ENCODE measurements around the gene PDE4B.
A peak's percentile ranks its signal among the peaks of the same experiment; 100 is the strongest.

The PDE4B gene

DNA sequence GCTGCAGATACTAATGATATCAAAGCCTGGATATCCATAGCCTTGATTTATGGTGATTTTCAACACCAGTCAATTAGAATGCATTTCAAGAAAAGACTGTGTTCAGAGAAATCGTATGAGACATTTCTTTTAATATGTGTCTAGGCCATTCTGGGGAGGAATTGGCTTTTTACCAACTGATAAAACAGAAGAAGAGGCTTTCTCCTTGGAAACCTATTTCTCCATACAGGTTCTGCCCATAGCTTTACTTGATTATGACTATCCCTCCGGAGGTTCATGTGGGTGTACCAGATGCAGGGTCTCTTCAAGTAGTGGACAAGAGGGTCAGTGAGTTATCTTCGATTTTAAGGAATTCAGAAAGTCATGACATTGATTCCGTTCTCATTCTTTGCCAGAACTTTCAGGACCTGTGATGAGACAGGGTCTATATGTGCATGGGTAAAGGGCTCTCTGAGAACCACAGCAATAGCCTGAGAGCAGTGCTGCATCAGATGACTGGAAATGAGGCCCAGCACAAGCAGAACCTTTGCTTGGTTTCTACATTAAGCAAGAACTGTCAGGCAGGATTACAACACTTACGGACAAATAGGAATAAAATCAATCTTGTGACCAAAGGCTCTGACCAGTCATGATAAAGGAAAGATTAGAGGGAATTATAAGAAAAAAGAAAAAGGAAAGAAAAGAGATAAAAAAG lies 477.6 kb downstream of the PDE4B start:
- DNase-seq = peak; percentile 91

DNA sequence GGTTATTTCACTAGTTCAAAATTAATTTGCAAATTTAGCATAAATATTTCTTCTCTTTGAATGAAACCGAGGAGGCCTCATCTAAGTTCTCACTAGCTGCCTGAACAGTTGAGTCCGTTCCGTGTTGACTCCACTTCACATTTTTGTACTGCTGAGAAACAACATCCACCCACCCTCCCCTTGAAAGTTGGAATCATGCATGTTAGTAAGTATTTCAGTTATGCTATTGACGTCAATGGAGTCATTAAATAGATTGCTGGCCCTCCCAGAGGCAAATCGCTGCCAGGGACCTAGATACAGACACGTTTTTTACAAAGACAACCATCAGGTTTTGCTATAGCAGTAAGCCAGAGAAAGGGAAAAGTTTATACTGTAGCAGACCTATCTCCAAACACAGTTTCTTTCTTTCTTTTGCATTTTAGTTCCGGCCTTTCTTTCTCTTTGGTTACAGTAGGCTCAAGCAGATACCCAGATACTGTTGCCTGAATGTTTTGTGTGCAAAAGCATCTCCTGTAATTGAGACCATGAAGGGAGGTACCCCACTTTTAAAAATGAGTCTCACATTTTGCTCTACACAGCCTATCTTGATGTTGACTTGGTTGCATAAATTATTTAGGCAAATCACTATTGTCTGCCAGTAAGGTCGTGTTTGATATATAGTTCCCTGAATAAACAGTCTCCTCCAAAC lies 478.7 kb downstream of the PDE4B start:
- peak; percentile 63 for DNase-seq

DNA sequence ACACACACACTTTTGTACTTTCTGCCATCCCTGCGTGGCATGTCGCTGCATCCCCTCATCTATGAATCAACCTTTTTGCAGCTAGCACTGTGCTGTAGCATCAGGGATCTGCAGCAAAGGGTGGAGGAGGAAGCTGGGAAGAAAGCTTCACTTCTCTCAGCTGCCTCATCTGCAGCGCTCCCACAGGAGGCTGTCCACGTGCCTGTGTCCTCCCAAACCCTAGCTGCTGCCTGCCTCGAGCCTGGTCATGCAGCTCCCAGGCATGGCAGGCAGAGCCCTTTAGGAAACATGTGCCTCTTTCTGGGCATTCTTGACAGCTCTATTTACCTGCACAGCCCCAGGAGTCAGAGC lies 479.2 kb downstream of the PDE4B start:
- peak; percentile 46 for DNase-seq

DNA sequence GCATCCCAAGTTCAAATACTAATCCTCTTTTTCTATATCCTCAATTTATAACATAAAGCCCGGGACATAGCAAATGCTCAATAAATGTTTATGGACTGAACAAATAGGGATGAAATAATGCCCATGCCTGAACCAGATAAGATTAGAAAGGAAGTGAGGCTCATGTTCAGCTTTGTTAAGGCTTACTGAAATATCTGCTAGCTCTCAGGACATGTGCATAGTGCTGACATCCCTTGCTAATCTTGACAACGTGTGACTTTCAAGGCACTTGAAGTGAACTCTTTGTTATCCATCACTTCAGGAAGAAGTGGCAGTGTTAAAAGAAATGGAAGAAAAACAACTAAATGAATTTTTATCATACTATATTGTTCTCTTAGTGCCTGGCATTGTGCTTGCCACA lies 481.0 kb downstream of the PDE4B start:
- DNase-seq = no peak

DNA sequence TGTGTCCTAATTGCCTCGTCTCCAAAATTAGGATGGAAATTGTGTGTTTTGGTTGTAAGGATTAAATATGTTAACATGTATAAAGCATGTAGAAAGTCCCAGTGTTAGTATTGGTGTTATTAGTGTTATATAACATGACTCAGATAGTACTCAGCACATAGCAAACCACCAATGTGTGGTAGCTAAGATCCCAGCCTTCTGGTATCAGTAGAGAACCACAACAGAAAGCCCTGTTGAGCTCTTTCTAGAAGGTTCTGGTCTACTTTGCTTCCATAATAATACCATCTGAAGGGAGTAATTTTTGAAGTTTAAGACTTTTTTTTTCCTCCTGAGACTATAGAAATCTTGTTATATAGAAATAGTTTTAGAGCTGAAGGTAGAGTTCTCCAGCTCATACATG lies 481.9 kb downstream of the PDE4B start:
- DNase-seq = peak; percentile 43

DNA sequence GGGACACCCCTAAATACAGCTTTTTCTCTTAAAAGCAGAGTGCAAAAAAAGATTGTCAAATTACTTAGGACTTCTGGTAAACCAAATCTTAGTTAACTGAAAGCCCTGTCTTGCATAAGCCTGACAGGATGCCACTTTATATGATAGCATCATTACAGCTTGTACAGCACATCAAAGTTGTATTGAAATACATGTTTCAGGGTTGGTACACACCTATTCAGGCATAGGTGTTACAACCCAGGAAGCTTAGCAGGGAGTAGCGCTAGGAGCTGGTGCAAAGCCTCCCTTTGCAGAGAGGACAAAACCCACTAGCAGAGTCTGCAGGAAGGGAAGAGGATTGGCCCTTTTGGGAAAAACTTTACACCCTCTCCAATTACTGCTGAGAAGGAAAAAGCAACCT lies 482.4 kb downstream of the PDE4B start:
- DNase-seq = no peak

DNA sequence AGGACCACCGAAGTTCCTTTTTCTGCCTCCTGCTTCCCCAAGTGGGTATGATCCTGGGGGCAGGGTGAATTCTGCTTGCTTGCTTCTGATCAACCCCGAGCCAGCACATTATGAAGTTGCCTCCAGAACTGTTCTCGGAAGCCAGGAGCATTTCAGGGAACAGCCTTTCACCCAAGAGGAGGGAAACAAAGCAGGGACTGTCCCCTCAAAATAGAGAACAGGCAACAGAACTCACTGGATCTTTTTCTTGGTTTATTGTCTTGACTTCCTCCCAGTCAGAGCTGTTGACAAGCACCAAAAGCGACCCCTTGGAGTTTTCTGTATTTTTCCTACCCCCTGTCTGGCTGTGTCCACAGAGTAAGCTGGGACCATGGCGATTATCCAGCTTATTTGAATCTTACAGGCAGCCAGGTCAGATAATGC lies 482.9 kb downstream of the PDE4B start:
- peak; percentile 64 for DNase-seq

DNA sequence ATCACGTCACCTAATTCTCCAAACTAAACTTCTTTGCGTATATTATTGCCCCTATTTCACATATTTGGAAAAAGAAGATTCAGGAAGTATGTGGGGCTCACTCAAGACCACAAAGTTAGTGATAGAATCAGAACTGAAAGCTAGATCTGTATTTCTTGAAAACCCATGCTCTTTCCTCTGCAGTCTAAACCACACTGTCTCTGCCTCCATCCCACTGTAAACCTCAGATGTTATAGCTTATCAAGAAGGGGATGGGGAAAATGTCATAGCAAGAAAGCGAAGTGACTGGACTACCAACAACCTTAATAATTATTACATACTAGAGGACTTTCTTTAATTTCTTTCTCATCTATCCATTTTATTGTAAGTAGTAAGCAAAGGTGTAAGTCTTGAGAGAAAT lies 483.5 kb downstream of the PDE4B start:
- DNase-seq = peak; percentile 66

DNA sequence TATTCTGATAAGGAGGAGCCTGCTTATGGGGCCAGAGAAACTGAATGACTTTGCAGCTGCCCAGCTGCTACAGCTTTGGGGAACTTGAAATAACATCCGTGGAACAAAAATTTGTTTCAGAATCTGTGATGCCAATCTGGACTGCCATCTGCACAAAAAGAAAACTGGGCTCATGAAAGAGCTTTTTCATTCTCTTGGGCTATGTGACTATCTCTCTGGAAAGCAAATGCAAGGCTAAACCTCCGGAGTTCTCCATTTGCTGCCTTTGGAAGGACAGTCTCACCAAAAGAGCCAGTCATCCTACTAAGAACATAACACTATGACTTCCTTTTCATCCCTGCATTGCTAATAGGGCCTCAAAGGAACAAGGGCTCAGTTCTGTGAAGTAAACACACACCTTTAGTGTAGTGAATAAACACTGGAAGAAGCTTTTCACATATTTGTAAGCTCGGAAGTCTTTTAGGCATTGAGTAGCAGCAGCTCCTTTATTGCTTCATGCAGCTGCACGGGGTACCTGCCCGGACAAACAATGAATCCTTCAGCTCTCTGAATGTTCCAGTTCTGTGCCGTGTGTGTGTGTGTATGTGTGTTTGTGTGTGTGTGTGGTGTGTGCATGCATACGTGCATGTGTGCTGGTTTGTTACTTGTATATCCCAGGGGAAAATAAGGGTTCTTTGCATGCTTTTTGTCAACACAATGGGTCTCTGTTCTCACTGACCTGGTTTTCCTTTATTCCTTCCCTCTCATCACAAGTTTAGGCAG lies 485.7 kb downstream of the PDE4B start:
- peak; percentile 37 for DNase-seq

DNA sequence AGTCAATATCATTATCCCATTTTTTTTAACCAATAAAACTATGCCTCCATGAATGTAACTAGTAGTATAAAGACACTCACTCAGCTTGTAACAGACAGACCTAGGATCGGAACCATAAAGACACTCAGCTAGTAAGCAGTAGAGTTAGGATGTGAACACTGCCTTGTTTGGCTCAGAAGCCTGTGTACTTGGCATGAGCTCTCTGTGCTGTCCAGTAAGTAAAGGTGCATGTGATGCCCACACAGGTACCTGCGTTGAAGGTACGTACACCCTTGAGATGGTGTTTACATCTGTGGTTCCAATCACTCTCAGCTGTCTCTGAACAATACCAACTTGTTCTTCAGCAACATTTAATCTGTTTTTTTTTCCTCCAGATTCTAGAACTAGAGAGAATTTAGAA lies 489.1 kb downstream of the PDE4B start:
- no peak for DNase-seq

DNA sequence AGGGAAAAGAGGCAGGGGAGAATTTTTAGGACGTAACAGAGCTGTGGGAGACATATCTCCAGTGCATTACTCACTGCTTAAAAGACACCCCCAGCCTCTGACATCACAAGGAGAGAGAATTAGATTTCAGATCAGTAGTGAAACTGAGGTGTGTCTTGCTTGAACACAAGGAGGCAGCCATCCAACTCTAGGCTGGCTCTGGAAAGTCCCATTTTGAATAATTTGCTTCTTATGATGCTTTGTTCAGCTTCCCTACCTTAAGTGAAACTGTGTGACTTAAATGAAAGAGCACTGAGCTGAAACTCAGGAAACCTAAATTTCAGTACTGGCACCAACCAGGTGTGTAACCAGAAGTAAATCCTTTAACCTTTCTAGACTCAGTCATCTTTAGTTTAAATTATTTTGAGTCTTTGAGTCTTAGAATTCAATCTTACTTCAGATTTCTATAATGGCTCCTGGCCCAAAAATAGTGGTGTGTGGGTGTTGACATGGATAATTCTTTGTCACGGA lies 489.7 kb downstream of the PDE4B start:
- peak; percentile 92 for DNase-seq

DNA sequence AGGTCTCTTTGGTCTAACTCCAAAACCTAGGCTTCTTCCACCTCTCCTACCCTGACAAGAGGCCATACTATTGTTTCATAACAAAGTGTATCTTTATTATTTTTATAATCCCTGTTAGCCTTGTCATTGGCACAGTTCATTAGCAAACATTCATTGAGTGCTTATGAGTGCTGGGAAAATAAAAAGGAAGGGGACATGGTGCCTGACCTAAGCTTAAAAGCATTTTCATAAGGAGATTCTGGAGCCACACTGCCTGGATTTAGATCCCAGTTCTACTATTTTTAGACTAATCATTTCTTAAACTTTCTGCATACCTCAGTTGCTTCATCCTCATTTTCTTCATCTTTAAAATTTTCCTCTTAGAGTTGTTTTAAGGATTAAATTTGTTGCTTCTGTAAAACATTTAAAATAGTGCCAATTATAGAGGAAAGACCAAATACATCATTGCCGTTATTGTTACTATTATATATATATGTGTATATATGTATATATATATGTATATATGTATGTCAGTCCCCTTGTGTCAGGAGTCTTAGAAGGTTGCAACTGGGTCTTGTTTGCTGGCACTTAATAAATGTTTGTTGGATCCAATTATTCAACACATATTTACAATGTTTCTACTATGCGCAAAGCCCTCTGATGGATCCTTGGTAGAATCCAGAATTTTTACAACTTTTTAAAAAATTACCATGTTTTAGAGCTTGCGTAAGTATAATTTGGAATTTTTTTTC lies 490.4 kb downstream of the PDE4B start:
- DNase-seq = no peak

DNA sequence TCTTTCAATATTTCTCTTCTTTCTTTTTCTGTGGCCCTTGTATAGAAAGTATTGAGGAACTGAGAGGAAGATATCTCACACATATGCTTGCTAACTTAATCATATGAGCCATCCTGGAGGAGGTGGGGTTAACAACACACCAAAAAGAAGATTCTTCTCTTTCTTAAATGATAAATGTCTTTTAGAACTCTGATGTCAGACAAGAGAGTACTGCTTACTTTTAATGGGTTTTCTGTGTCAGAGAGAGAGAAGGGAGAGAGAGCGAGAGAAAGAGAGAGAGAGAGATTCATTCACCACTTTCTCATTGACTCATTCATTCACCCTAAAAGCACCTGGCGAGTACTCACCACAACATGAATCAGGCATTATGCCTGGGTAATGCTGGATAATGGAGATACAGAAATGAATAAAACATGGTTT lies 490.9 kb downstream of the PDE4B start:
- DNase-seq = peak; percentile 68

DNA sequence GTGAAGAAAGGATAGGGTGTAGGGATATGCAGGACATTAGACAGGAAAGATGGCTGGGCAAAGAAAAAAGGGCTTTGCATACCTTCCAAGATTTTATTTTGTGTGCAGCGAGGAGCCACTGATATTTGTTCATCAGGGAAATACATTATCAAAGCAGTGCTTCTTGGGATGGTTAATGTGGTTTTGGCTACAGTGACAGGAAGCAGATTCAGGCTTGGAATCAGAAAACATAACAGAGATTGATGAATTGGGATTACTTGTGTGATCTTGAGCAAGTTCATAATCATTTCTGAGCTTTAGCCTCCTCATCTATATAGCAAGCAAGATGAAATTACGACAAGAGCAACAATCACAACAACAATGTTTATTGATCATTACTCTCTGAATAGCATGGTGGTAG lies 492.1 kb downstream of the PDE4B start:
- no peak for DNase-seq

DNA sequence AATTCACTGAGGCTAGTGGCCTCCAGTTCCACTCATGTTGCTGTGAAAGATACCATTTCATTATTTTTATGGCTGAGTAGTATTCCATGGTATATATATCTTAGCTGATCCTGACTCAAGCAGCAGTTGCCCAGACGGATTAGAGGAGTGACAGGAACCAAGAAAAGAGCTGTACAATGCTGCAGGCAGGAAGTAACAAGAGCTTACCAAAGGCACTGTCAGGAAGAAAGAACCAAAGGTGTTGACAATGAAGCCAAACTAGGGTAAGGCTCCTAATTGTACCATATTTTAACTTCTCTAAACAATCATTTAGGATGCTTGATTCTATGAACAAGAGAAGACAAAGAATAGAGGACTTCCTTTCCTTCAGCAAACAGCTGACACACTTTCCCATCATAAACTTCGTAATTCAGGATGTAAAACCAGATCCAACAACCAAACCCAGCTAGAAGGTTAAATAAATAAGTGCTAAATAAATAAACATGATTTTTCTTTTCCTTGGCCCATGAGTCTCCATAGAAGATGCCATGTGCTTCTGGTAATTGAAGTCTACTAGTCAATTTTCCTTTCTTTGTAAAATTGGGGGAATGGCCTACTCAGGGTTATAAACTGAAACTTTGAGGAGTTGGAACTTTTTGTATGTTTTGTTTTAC lies 493.0 kb downstream of the PDE4B start:
- DNase-seq = no peak

DNA sequence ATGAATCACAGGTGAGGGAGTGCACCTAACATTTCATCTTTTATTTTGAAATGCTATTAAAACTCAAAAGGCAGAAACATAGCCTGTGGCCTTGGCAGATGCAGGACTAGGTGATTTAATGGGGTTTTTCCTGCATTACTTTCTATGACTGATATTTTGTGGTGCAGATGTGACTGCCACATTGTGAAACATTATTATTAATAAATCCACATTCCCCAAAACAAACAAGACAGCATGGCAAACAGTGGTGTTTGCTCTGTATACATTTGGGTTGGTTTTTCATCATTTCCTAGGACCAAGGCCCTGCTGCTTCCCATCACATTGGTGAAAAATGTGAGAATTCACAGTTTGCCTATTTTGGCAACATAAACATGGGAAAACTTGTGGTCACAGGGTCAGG lies 493.6 kb downstream of the PDE4B start:
- DNase-seq = no peak

DNA sequence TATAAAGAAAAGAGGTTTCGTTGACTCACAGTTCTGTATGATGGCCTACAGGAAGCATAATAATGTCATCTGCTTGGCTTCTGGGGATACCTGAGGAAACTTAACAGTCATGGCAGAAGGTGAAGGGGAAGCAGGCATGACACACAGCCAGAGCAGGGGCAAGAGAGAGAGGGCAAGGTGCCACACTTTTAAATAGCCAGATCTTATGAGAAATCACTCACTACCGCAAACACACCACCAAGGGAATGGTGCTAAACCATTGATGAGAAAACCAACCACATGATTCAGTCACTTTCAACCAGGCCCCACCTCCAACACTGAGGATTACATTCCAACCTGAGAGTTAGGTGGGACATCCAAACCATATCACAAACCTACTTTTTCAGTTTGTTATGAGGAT lies 495.4 kb downstream of the PDE4B start:
- DNase-seq = no peak

DNA sequence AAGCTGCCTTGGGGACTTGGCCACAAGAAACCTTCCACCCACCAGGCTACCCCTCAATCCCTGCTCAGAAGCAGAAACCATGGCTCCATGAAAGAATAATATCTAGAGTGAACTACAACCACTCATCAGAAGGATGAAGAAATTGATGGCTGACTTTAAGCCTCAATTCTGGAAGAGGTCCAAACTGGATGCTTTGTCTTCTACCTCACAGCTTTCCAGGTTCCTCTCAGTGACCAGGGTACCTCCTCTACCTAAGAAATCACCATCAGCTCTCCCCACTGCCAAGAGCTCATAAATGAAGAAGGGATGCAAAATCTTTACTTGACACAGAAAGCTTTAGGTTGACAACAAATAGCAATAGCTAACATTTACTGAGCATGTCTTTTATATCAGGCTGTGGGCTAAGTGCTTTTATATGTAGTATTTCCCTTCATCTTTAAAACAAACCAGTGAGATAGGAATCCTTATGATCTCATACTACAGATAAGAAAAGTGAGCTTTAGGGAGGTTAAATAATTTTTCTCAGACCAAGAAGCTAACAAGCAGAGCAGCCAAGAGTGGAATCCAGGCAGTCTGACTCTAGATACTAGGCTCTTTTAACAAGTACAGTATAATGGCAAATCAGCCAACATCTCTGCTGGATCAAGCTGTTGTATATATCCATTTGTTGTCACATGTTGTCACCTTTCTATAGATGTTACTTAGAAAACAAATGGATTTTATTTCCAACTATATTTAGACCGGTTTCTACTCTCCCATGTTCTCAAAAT lies 498.3 kb downstream of the PDE4B start:
- DNase-seq = no peak

DNA sequence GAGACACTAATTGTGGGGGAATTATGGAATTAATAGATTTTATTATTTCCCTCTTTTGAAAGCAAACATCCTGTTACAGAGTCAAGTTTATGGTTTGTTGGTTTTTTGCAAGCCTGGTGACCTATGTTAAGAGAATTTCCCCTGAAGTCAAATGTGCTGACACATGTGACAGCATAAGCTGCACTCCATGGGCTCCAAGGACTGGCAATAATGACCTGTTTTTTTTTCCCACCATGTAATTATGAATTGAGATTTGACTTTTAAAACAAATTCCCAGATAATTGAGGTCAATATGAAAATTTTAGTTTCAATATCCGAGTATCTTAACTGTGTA lies 498.8 kb downstream of the PDE4B start:
- peak; percentile 65 for DNase-seq

DNA sequence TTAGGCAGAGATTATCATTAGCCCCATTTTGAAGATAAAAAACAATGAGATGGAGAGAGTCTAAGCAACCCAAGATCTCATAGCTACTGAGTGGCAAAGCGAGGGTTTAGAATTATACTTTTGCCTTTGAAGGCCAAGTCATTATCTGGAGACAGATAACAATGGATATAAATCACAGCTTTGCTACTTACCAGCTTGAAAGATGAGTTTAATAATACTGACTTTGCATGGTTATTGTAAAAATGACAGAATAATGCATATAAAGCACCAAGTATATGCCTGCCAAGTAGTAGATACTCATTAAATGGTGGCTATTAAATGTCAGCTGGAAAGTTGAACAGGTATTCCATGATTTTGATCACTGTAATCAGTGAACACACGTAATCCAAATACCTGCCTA lies 499.6 kb downstream of the PDE4B start:
- no peak for DNase-seq

DNA sequence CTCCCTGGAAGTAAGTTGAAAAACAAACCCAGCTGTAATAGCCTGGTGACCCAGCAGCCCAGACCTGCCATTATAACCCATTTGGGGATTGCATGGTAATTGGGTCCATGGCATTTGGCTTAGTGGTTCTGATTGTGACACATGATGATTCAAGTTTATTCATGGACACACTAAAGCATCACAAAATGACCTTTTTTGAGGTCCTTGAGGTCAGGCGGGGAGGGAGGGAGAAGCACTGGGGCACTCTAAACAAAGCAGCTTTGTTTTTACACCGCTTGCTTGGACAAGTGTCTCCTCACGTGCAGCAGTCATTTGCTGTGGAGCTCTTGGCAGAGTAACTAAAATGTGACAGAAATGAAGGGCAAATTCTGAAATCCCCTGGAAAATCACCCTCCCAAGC lies 500.2 kb downstream of the PDE4B start:
- no peak for DNase-seq

Measured in inflammatory macrophage treated with lipopolysaccharide for 4 hours (primary cell).